HFFc6 (cell line): Measurements from ENCODE around the gene NRXN2. TPM values are rescaled to one million over a fixed set of nuclear protein-coding genes. Genes with fewer than 3 reads are reported as not detected.
A peak's percentile ranks its signal among the peaks of the same experiment; 100 is the strongest.

ENCODE experiments used
- DNase-seq: peaks from one replicate; pipeline ENCODE4 v3.0.0-alpha.2; 2018
- H3K27ac Mint-ChIP-seq: 2 replicates; pipeline ENCODE4 v1.8.0; 2020; ENCODE audit warnings: mild to moderate bottlenecking, mixed read lengths
- H3K27me3 Mint-ChIP-seq: 2 replicates; pipeline ENCODE4 v1.8.0; 2021; ENCODE audit warnings: mild to moderate bottlenecking, moderate library complexity, mixed read lengths; ENCODE audit not compliant: insufficient read depth
- H3K36me3 Mint-ChIP-seq: 2 replicates; pipeline ENCODE4 v1.8.0; 2021; ENCODE audit warnings: low read depth, mixed read lengths
- H3K4me1 Mint-ChIP-seq: 2 replicates; pipeline ENCODE4 v1.8.0; 2020; ENCODE audit warnings: low read depth, mixed read lengths
- H3K4me3 Mint-ChIP-seq: 2 replicates; pipeline ENCODE4 v1.8.0; 2020; ENCODE audit warnings: mild to moderate bottlenecking, moderate library complexity, mixed read lengths
- H3K9me3 Mint-ChIP-seq: 2 replicates; pipeline ENCODE4 v1.8.0; 2020; ENCODE audit warnings: mild to moderate bottlenecking, mixed read lengths
- total RNA-seq, 6 experiments: library from RNA; stranded (reverse); fragmentation: NEBNext Ultra II Directional; extraction: Animal tissue kit (Norgen Biotek cat#: 25700); gene quantifications; 2 replicates in 1 of 6; 3 replicates in 5 of 6; pipeline ENCODE4 v1.2.3, GENCODE V29; 2021
- TF ChIP-seq, protein P1 (sequence below): fragments of 200-600 bp; sonication (generic); IDR thresholded peaks from 2 replicates; pipeline ENCODE4 v1.5.0; 2021; ENCODE audit warnings: antibody characterized with exemption, mild to moderate bottlenecking

The NRXN2 gene
- total RNA-seq, 6 experiments from 2014 or later, result 0.14 to 0.51 (median 0.31) TPM; not detected in 1

GRCh38 chr11:64690235-64690634 is 32.8 kb downstream of the NRXN2 start:
- Mint-ChIP-seq H3K27ac (no peak overlapping the region), H3K27me3 (peaks cover 49% of the 10 kb centered on the region), H3K9me3 (no peaks in the 10 kb centered on the region), H3K36me3 (no peaks in the 10 kb centered on the region), H3K4me3 (no peak overlapping the region), H3K4me1 (peaks cover 17% of the 10 kb centered on the region)
- TF ChIP-seq, protein P1, sequence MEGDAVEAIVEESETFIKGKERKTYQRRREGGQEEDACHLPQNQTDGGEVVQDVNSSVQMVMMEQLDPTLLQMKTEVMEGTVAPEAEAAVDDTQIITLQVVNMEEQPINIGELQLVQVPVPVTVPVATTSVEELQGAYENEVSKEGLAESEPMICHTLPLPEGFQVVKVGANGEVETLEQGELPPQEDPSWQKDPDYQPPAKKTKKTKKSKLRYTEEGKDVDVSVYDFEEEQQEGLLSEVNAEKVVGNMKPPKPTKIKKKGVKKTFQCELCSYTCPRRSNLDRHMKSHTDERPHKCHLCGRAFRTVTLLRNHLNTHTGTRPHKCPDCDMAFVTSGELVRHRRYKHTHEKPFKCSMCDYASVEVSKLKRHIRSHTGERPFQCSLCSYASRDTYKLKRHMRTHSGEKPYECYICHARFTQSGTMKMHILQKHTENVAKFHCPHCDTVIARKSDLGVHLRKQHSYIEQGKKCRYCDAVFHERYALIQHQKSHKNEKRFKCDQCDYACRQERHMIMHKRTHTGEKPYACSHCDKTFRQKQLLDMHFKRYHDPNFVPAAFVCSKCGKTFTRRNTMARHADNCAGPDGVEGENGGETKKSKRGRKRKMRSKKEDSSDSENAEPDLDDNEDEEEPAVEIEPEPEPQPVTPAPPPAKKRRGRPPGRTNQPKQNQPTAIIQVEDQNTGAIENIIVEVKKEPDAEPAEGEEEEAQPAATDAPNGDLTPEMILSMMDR, result no peak
- no peak for DNase-seq

DNA sequence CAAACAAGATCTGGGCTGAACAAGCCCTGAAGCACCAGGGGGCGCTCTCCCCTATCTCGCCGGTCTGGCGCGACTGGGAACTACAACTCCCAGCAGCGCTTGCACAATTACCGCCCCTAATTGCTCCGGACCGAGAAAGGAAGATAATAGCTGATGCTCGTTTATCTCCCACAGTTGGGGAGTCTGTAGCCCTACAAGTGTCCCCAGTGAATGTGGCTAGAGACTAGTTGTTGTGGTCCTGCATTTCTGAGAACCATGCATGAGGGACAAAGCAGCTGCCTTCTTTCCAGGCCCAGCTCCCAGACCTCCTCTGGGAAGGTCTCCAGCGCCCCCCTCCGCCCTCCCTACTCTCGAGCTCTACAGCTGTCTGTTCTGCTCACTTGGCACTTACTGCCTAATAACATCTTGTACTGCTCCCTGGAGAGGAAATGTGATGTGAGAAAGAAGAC is 34.4 kb downstream of the NRXN2 start:
- Mint-ChIP-seq H3K9me3 (no peaks in the 10 kb centered on the region), H3K4me3 (peak overlapping the region; percentile 82), H3K36me3 (no peaks in the 10 kb centered on the region), H3K27me3 (peaks cover 52% of the 10 kb centered on the region), H3K4me1 (peaks cover 17% of the 10 kb centered on the region), H3K27ac (no peak overlapping the region; the same call in 1 of the 2 replicates)
- DNase-seq, result peak; percentile 74
- TF ChIP-seq, protein P1, result peak; percentile 96

- peaks cover 48% of the 10 kb centered on the region for H3K27me3 Mint-ChIP-seq
- TF ChIP-seq, protein P1, result no peak
- no peak overlapping the region; the same call in 1 of the 2 replicates for H3K4me3 Mint-ChIP-seq
- H3K4me1 Mint-ChIP-seq, result peaks cover 17% of the 10 kb centered on the region
- no peak for DNase-seq
- H3K36me3 Mint-ChIP-seq, result no peaks in the 10 kb centered on the region
- no peak overlapping the region for H3K27ac Mint-ChIP-seq
- no peaks in the 10 kb centered on the region for H3K9me3 Mint-ChIP-seq
These were observed 35.1 kb downstream of the NRXN2 start for GRCh38 chr11:64687643-64688533.

DNA sequence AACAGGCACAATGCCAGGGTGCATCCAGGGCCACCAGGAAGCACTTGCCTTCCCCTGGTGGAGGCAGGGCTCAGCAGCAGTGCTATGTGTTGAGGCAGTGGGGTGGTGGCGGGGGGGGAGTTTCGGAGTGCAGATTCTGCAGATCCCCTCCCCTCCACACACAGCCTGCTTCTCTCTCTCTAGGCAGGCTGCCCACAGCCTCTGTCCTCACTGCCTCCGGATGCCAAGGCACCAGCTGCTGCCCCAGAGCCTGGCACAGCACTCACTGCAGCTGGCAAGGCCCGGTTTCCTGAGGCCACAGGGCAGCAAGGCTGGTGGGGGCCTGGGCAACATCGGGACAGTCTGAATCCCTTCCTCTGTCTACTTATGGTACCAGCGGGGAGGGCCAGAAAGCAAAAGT is 35.8 kb downstream of the NRXN2 start:
- Mint-ChIP-seq H3K27me3 (peaks cover 49% of the 10 kb centered on the region), H3K9me3 (no peaks in the 10 kb centered on the region), H3K4me1 (peaks cover 17% of the 10 kb centered on the region), H3K4me3 (no peak overlapping the region), H3K36me3 (no peaks in the 10 kb centered on the region), H3K27ac (no peak overlapping the region)
- TF ChIP-seq, protein P1, result no peak
- no peak for DNase-seq

GRCh38 chr11:64686466-64687170 is 36.4 kb downstream of the NRXN2 start:
- Mint-ChIP-seq H3K4me1 (peaks cover 17% of the 10 kb centered on the region), H3K4me3 (no peak overlapping the region)
- peak; percentile 28 for DNase-seq

More at GRCh38 chr11:64686466-64687170, 36.4 kb downstream of the NRXN2 start:
- no peaks in the 10 kb centered on the region for H3K9me3 Mint-ChIP-seq
- H3K36me3 Mint-ChIP-seq, result no peaks in the 10 kb centered on the region
- no peak overlapping the region for H3K27ac Mint-ChIP-seq
- H3K27me3 Mint-ChIP-seq, result peaks cover 50% of the 10 kb centered on the region
- TF ChIP-seq, protein P1, result no peak
